ENCODE measurements around the gene OR9Q1.
"Not testable (repeated sequence)": the region's sequence is repeated elsewhere in the genome, so short reads cannot be mapped to it uniquely, and the experiment has no call there.

The OR9Q1 gene

GRCh38 chr11:58023435-58023931 is at the start of gene OR9Q1:
Gene OR9Q1, plus strand, starts transcription at chr11:58023881. Its CDS starts 155,564 bp downstream, at chr11:58179445.
- no peak for DNase-seq

GRCh38 chr11:57974132-57974531 is 49.5 kb upstream of the OR9Q1 start:
- DNase-seq = no peak

GRCh38 chr11:57974848-57975601 is 48.7 kb upstream of the OR9Q1 start:
- no peak for DNase-seq

GRCh38 chr11:57977709-57978108 is 46.0 kb upstream of the OR9Q1 start:
- DNase-seq = no peak

GRCh38 chr11:57978686-57979531 is 44.8 kb upstream of the OR9Q1 start:
- DNase-seq = no peak

- no peak for DNase-seq
Measured at GRCh38 chr11:57979532-57980079, 44.1 kb upstream of the OR9Q1 start.

GRCh38 chr11:57980201-57980600 is 43.5 kb upstream of the OR9Q1 start:
- DNase-seq = no peak

- no peak for DNase-seq
Measured at GRCh38 chr11:57981536-57981935, 42.1 kb upstream of the OR9Q1 start.

GRCh38 chr11:57982776-57983175 is 40.9 kb upstream of the OR9Q1 start:
- DNase-seq = no peak

GRCh38 chr11:57983191-57983590 is 40.5 kb upstream of the OR9Q1 start:
- DNase-seq = no peak

GRCh38 chr11:57999523-57999922 is 24.2 kb upstream of the OR9Q1 start:
- DNase-seq = not testable (repeated sequence)

- not testable (repeated sequence) for DNase-seq
Measured at GRCh38 chr11:58000021-58000420, 23.7 kb upstream of the OR9Q1 start.

GRCh38 chr11:58000699-58001098 is 23.0 kb upstream of the OR9Q1 start:
- no peak for DNase-seq

GRCh38 chr11:58003036-58003435 is 20.6 kb upstream of the OR9Q1 start:
- no peak for DNase-seq

GRCh38 chr11:58003591-58003990 is 20.1 kb upstream of the OR9Q1 start:
- DNase-seq = no peak

GRCh38 chr11:58004664-58005063 is 19.0 kb upstream of the OR9Q1 start:
- no peak for DNase-seq

- DNase-seq = no peak
Measured at GRCh38 chr11:58006940-58007339, 16.7 kb upstream of the OR9Q1 start.

- no peak for DNase-seq
Measured at GRCh38 chr11:58011771-58012170, 11.9 kb upstream of the OR9Q1 start.

- no peak for DNase-seq
Measured at GRCh38 chr11:58024601-58025091, 965 bp downstream of the OR9Q1 start.

- no peak for DNase-seq
Measured at GRCh38 chr11:58027341-58027740, 3.7 kb downstream of the OR9Q1 start.

- no peak for DNase-seq
Measured at GRCh38 chr11:58028687-58029411, 5.2 kb downstream of the OR9Q1 start.

- DNase-seq = no peak
Measured at GRCh38 chr11:58030653-58031052, 7.0 kb downstream of the OR9Q1 start, which contains the start of gene OR6Q1. Gene OR6Q1, plus strand, starts transcription at chr11:58030953. Its CDS starts 0 bp downstream, at chr11:58030953.

GRCh38 chr11:58034471-58034870 is 10.8 kb downstream of the OR9Q1 start:
- DNase-seq = no peak

Data from activated CD8-positive, alpha-beta memory T cell treated with anti-CD3 and anti-CD28 coated beads for 24 hours (primary cell).